AG04450 (cell line): Measurements from ENCODE around the gene CORO7. TPM values are rescaled to one million over a fixed set of nuclear protein-coding genes. Genes with fewer than 3 reads are reported as not detected.

Source experiments
- CTCF ChIA-PET: fragments of 300-600, 350-600 bp; formaldehyde crosslinking; extraction: SDS; loops from one replicate; lab custom pipeline; 2022; ENCODE audit warnings: antibody characterized with exemption, inconsistent platforms; lab: Charles Lee
- POLR2A ChIA-PET: fragments of 350-600 bp; formaldehyde crosslinking; extraction: SDS; loops from one replicate; lab custom pipeline; 2021; ENCODE audit warnings: antibody characterized with exemption, inconsistent platforms; lab: Yijun Ruan, JAX
- DNase-seq: peaks from one replicate; pipeline ENCODE4 v3.0.0-alpha.2; 2011; ENCODE audit warnings: low read depth, low spot score
- H3K27ac ChIP-seq: one replicate; pipeline ENCODE4 v1.5.1; 2012; ENCODE audit warnings: low read depth, low read length, control low read depth
- H3K27me3 ChIP-seq: one replicate; pipeline ENCODE4 v1.6.0; 2012; ENCODE audit warnings: low read length; ENCODE audit not compliant: control insufficient read depth, insufficient read depth
- H3K4me3 ChIP-seq: 2 replicates; pipeline ENCODE4 v1.5.1; 2011; ENCODE audit warnings: mild to moderate bottlenecking, low read depth, low read length, control low read depth
- H3K9me3 ChIP-seq: 2 replicates; pipeline ENCODE4 v1.5.1; 2012; ENCODE audit warnings: low read length; ENCODE audit not compliant: control insufficient read depth, insufficient read depth
- CTCF ChIP-seq: IDR thresholded peaks from 2 replicates; pipeline ENCODE4 v1.5.1; 2011; ENCODE audit warnings: low read depth, low read length, control low read depth, inconsistent platforms
- polyA plus RNA-seq: library from polyadenylated mRNA; depleted of rRNA; stranded (reverse); fragments of >200 nt; gene quantifications from 2 replicates; pipeline ENCODE4 v1.2.3, GENCODE V29; 2011

Gene CORO7
- polyA plus RNA-seq, 1 experiment = 7.0 TPM

- TF ChIP-seq CTCF = no peak
- Histone ChIP-seq H3K9me3 (no peaks in the 10 kb centered on the region), H3K4me3 (no peak overlapping the region), H3K27ac (peak overlapping the region; percentile 11), H3K27me3 (no peaks in the 10 kb centered on the region)
- ChIA-PET POLR2A (no interaction called here), CTCF (interaction anchor here (0.8 kb wide), 1 partner anchor 53 kb away, joined by 4 read pairs; no protein-coding TSS in a partner anchor)
- no peak for DNase-seq
Measured at GRCh38 chr16:4455951-4456350, 39.6 kb upstream of the CORO7 start.

GRCh38 chr16:4455081-4455480 lies 38.7 kb upstream of the CORO7 start:
- H3K4me3 ChIP-seq = no peak overlapping the region
- TF ChIP-seq CTCF = no peak
- CTCF ChIA-PET = no interaction called here
- POLR2A ChIA-PET = no interaction called here
- H3K27ac ChIP-seq = no peak overlapping the region
- H3K9me3 ChIP-seq = no peaks in the 10 kb centered on the region
- no peak for DNase-seq
- H3K27me3 ChIP-seq = no peaks in the 10 kb centered on the region

- H3K27ac ChIP-seq = no peak overlapping the region
- no peak for DNase-seq
- H3K4me3 ChIP-seq = no peak overlapping the region
- H3K9me3 ChIP-seq = no peaks in the 10 kb centered on the region
- CTCF ChIA-PET = no interaction called here
- TF ChIP-seq CTCF = no peak
- H3K27me3 ChIP-seq = no peaks in the 10 kb centered on the region
- POLR2A ChIA-PET = no interaction called here
Measured at GRCh38 chr16:4454623-4455022, 38.2 kb upstream of the CORO7 start.

- Histone ChIP-seq H3K27ac (no peak overlapping the region), H3K27me3 (no peaks in the 10 kb centered on the region), H3K9me3 (no peaks in the 10 kb centered on the region), H3K4me3 (no peak overlapping the region)
- no peak for TF ChIP-seq CTCF
- ChIA-PET POLR2A (no interaction called here), CTCF (no interaction called here)
- no peak for DNase-seq
Measured at GRCh38 chr16:4452674-4453073, 36.3 kb upstream of the CORO7 start.

GRCh38 chr16:4450931-4451519 lies 34.6 kb upstream of the CORO7 start:
- H3K27me3 ChIP-seq = no peaks in the 10 kb centered on the region
- no peak overlapping the region for H3K4me3 ChIP-seq
- ChIA-PET POLR2A (no interaction called here), CTCF (interaction anchor here (1.6 kb wide), 1 partner anchor 135 kb away, joined by 3 read pairs; no protein-coding TSS in a partner anchor)
- H3K9me3 ChIP-seq = no peaks in the 10 kb centered on the region
- TF ChIP-seq CTCF = no peak
- DNase-seq = no peak
- no peak overlapping the region for H3K27ac ChIP-seq
